ENCODE results near the gene TMC8.
"Not testable (repeated sequence)": the region's sequence is repeated elsewhere in the genome, so short reads cannot be mapped to it uniquely, and the experiment has no call there.

Gene TMC8

GRCh38 chr17:78111016-78111726 lies 19.4 kb upstream of the TMC8 start:
- no peak for DNase-seq

DNA sequence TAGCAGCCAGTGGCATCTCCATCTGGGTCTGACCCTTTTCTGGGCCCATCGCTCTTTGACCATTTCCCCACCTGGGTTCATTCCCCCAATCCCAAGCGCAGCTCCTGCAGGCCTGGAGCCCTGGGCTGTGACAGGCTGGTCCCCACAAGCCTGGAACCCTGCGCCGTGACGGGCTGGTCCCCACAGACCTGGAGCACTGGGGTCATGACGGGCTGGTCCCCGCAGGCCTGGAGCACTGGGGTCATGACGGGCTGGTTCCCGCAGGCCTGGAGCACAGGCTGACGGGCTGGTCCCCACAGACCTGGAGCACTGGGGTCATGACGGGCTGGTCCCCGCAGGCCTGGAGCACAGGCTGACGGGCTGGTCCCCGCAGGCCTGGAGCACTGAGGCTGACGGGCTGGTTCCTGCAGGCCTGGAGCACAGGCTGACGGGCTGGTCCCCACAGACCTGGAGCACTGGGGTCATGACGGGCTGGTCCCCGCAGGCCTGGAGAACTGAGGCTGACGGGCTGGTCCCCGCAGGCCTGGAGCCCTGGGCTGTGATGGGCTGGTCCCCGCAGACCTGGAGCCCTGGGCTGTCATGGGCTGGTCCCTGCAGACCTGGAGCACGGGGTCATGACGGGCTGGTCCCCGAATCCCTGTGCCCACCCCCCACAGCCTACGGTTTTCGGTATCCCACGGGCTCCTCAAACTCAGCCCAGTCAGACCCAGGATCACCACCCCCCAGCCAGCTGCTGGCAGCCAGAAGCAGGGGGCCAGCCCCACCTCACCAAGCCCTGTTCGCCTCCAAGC lies 18.6 kb upstream of the TMC8 start:
- no peak for DNase-seq

- peak; percentile 35 for DNase-seq
These were observed 17.8 kb upstream of the TMC8 start for GRCh38 chr17:78112518-78113471.

DNA sequence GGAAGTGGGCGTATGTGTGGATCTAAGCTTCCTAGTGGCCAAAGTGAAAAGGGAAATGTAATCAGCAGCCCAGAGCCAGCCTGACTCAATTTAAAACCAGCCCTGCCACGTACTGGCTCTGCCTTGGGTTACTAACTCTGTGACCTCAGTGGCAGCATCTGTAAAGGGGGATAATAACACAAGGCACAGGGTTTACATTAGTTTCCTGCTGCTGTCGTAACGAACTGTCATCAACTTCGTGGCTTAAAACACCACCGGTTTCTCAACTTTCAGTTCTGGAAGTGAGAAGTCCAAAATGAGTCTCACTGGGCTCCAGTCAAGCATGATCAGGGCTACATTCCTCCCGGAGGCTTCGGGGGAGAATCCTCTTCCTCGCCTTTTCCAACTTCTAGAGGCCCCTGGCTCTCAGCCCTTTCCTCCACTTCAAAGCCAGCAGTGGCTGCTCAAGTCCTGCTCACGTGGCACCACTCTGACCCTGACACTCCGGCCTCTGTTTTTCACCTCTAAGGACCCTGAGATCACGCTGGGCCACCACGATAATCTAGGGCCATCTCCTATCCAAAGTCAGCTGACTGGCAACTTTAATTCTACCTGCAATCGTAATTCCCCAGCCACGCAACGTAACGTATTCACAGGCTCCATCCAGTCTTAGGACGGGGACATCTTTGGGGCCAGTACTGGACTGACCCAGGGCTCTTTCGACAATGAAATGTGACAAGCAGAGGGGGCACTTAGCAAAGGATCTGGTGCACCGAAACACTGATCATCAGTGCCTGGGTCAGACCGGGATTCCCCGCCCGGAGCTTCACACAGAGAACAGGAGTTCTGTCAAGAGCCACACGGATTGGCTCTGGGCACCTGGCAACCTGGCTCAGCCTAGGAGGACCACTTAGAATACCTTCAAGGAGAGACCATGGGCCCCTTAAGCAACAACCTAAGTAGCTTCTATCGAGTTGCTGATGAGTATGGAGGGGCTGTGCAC lies 16.5 kb upstream of the TMC8 start:
- DNase-seq = no peak

DNA sequence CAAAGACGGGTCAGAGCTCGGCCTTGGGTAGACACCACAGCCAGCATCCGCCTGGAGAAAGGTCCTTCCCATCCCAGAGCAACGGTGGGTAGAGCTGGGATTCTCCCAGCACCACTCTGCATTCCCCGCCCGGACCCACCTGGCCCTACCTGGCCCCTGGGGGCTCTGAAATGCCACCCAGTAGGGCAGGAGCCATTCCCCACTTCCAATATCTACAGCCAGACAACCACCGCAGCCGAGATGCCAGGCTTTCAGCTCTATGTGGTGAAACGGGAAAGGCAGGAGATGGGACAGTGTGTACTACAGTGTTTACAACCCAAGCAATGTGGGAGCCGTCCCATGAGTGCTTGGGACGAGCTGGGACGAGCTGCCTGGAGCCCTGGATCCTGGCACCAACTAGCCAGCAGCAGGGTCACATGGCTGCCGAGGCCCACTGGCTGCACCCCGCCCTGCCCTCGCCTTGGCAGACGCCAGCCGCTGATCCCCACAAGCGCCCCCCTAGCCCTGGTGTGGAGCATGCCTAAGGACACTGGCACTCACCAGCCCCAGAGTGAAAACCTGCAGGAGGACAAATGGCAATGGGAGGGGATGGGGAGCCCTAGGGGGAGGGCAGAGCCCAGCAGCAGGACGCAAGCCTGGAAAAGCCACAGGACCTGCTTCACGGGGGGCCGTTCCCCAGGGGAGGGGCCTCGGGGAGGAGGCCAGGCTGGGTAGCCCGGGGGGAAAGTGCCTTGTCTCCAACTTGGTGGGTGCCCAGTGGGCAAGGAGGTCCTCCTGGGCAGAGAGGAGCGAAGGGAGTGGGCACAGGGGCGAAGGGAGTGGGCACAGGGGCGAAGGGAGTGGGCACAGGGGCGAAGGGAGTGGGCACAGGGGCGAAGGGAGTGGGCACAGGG lies 15.5 kb upstream of the TMC8 start:
- no peak for DNase-seq

DNA sequence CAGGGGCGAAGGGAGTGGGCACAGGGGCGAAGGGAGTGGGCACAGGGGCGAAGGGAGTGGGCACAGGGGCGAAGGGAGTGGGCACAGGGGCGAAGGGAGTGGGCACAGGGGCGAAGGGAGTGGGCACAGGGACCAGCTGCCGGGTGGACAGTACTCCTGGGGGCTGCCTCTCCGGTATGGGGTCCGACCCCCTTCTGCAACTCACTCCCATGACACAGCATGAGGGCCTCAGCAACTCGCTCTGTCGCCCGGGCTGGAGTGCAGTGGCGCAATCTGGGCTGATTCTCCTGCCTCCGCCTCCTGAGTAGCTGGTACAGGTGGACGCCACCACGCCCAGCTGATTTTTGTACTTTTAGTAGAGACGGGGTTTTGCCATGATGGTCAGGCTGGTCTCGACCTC lies 14.8 kb upstream of the TMC8 start:
- not testable (repeated sequence) for DNase-seq

DNA sequence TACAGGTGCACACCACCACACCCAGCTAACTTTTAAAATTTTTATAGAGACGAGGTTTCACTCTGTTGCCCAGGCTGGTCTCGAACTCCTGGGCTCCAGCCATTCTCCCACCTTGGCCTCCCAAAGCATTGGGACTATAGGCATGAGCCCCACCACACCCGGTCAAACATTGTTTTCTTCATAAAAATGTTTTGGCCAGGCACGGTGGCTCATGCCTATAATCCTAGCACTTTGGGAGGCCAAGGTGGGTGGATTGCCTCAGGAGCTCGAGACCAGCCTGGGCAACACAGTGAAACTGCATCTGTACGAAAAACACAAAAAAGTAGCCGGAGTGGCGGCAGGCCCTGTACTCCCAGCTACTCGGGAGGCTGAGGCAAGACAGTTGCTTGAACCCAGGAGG lies 14.2 kb upstream of the TMC8 start:
- DNase-seq = no peak

DNA sequence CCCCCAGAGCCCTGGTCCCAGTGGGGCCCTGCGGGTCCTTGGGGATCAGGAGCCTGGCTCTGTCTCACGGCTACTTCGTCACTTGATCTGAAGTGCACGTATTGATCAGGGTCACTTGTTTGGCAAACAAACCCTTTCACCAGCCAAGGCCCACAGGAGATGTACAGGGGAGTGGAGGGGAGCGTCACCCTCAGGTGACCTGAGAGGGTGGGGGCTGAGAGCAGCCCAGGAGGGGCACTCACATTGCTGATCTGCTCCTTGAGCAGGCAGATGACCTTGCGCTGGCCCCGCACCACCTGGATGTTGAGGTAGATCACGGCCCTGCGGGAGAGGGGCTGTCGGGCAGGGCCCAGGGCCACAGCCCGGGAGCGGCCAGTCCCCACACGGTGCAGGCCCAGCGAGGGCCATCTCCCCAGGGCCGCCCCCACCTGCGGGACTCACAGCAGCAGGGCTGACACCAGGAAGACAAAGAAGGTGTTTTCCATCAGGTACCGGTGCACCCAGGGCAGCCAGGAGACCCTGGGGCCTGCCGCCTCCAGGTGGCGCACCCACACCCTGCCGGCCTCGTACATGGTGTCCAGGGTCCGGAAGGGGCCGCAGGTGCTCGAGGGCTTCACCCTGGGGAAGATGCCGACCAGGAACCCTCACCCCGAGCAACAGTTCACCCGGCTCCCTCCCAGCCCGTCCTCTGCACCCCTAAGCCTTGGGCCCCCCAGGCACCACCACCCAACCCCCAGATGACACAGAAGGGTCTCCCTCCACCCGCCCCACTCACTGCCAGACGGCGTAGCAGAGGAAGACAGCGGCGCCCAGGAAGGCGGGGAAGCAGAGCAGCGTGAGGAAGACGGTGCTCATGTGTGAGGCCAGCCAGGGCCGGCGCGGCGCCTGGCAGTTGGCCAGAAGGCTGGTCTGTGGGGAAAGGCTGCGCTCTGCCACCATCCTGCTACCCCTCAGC lies 13.3 kb upstream of the TMC8 start:
- no peak for DNase-seq

- no peak for DNase-seq
These were observed 11.8 kb upstream of the TMC8 start for GRCh38 chr17:78118801-78119241.

GRCh38 chr17:78120537-78120936 lies 10.0 kb upstream of the TMC8 start:
- no peak for DNase-seq

- no peak for DNase-seq
These were observed 9.4 kb upstream of the TMC8 start for GRCh38 chr17:78120971-78121800.

- no peak for DNase-seq
These were observed 8.8 kb upstream of the TMC8 start for GRCh38 chr17:78121801-78122215.

DNA sequence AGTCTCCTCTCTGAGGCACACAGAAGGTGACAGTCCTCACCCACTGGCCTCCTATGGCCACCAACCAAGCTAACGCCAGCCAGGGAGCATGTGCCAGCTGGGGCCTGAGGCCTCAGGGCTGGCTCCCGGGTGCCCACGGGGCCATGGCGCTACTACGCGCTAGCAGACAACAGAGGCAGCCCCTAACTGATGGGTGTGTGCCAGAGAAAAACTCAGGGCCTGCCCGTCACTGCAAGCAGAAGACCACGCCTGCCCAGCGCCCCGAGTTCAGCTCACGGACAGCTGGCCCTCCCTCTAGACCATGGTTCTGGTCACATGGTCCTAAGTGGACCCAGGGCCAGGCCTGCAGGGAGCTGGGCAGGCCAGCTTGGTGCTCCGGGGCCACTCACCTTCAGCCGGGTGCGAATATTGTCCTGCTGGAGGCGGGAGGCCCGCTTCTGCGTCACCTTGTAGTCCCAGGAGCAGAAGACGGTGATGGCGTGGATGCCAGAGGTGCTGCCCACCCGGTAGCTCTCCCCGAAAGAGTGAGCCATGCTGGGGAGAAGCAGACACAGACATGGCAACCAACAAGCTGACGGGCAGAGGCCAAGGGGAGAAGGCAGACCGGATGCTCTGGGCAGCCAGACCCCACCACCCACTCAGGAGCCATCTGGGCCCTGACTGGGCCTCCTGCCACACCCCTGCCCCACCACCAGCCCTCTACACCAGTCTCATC lies 8.2 kb upstream of the TMC8 start:
- no peak for DNase-seq

DNA sequence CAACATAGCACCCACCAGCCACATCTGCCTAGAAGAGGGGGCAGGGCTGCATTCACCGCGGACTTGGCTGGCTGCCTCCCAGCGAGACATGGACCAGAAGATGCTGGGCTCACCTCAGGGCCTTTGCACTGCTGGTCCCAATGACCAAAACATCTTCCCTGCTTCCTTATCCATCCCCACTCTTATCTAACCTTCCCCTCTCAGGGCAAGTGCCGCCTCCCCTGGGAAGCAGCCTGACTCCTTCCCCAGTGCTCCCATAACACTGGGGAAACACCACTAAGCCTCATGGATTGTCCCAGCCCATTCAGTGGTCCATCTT lies 7.7 kb upstream of the TMC8 start:
- no peak for DNase-seq

- no peak for DNase-seq
These were observed 7.2 kb upstream of the TMC8 start for GRCh38 chr17:78123258-78123929.

GRCh38 chr17:78124081-78124835 lies 6.3 kb upstream of the TMC8 start:
- no peak for DNase-seq

GRCh38 chr17:78124836-78125137 lies 5.8 kb upstream of the TMC8 start:
- no peak for DNase-seq

All from NCI-H2107 (cell line).